SJSA1 (cell line): ENCODE measurements around the gene SEPTIN5. TPM values are rescaled to one million over a fixed set of nuclear protein-coding genes. Genes with fewer than 3 reads are reported as not detected.
A peak's percentile ranks its signal among the peaks of the same experiment; 100 is the strongest.

Experiments used
- DNase-seq, 2 experiments: peaks; one replicate each; pipeline ENCODE4 v3.0.0-alpha.2; 2015 to 2020; ENCODE audit warnings: low spot score in 2 of 2, low read depth in 1 of 2
- H3K27ac ChIP-seq: fragments of 250-450 bp; sonication (Bioruptor Pico); 2 replicates; pipeline ENCODE4 v1.5.1; 2020; ENCODE audit warnings: mild to moderate bottlenecking, moderate library complexity
- H3K27me3 ChIP-seq: fragments of 250-450 bp; sonication (Bioruptor Pico); replicated peaks from 2 replicates; pipeline ENCODE4 v1.5.1; 2020; ENCODE audit warnings: mild to moderate bottlenecking, moderate library complexity
- H3K36me3 ChIP-seq: fragments of 250-450 bp; sonication (Bioruptor Pico); 2 replicates; pipeline ENCODE4 v1.5.1; 2020; ENCODE audit warnings: mild to moderate bottlenecking
- H3K4me1 ChIP-seq: fragments of 250-450 bp; sonication (Bioruptor Pico); replicated peaks from 2 replicates; pipeline ENCODE4 v1.6.1; 2021; ENCODE audit warnings: mild to moderate bottlenecking
- H3K4me3 ChIP-seq: fragments of 250-450 bp; sonication (Bioruptor Pico); 2 replicates; pipeline ENCODE4 v1.5.1; 2020; ENCODE audit warnings: mild to moderate bottlenecking
- H3K9me3 ChIP-seq: fragments of 250-450 bp; sonication (Bioruptor Pico); replicated peaks from 2 replicates; pipeline ENCODE4 v1.5.1; 2020; ENCODE audit warnings: mild to moderate bottlenecking
- total RNA-seq: library from RNA; depleted of rRNA; stranded (reverse); fragments of >200 nt; shearing (Covaris generic); gene quantifications from 2 replicates; pipeline ENCODE4 v1.2.3, GENCODE V29; 2014

Gene SEPTIN5
- total RNA-seq, 1 experiment from 2014 or later = 13.3 TPM

DNA sequence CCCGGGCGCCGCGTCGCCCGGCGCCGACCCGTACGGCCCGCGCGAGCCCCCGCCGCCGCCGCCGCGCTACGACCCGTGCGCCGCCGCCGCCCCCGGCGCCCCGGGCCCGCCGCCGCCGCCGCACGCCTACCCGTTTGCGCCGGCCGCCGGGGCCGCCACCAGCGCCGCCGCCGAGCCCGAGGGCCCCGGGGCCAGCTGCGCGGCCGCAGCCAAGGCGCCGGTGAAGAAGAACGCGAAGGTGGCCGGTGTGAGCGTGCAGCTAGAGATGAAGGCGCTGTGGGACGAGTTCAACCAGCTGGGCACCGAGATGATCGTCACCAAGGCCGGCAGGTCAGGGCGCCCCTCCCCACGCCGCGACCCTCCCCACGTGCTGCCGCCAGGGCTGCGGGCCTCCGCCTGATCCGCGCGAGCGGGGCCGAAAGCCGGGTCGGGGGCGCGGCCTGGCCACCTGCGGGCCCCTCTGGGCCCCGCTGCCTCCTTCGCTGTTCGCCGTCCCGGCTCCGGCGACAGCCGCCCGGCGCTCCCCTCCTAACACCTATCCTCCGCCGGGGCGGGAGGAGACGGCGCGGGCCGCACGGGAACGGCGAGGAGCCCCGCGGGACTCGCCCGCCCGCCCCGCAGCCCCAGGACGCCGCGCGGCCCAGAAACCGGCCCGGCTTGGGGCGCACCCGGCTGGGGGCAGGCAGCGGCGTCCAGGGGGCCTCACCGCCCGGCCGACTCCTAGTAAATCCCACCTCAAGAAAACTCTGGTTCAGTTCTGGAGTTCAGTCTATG, 46.8 kb downstream of the SEPTIN5 start:
- Histone ChIP-seq H3K27ac (no peak overlapping the region), H3K27me3 (peaks cover 20% of the 10 kb centered on the region), H3K9me3 (no peaks in the 10 kb centered on the region), H3K36me3 (no peaks in the 10 kb centered on the region), H3K4me3 (peak overlapping the region; percentile 41), H3K4me1 (peaks cover 5% of the 10 kb centered on the region; the same call in 1 of the 2 replicates)
- no peak for DNase-seq

GRCh38 chr22:19761725-19762567, 47.6 kb downstream of the SEPTIN5 start:
- DNase-seq = peak in 1 of 2 experiments; percentile 23
- Histone ChIP-seq H3K4me3 (peak overlapping the region; percentile 41), H3K27ac (no peak overlapping the region), H3K9me3 (no peaks in the 10 kb centered on the region), H3K4me1 (peaks cover 4% of the 10 kb centered on the region; the same call in 1 of the 2 replicates), H3K27me3 (peaks cover 15% of the 10 kb centered on the region), H3K36me3 (no peaks in the 10 kb centered on the region)

DNA sequence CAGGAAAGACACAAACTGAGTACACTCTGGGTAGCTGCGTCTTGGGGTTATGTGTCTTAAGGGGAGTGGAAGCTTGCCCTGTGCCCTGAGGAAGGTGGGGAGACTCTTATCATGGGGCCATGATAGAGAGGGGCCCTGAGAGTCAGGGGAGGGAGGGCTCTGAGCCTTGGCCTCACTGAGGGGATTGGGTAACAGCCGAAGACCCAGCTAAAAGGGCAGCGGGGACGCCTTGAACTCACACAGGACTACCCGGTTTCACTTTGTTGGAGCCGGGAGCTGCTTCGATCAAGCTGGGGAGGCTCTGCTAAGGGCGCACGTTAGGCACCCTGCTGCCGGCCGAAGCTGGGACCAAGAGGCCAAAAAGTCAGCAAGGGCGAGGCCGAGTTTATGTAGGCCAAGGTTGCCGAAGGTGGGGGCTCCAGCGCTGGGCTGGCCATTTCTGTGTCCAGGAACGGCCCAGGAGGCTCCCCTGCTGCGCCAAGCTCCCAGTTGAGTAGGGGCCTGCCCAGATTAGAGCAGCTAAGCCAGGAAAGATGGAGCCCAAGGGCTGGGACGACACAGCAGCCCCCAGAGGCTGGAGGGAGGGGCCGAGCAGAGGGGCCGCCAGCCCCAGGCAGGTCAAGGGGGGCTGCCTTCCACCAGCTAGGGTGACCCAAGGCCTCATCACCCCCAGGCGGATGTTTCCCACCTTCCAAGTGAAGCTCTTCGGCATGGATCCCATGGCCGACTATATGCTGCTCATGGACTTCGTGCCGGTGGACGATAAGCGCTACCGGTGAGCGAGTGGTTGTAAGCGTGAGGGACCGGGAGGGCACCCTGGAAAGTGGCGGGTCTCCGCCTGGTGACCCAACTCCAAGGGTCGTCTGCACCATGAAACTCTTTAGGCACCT, 48.5 kb downstream of the SEPTIN5 start:
- Histone ChIP-seq H3K36me3 (no peaks in the 10 kb centered on the region), H3K4me1 (no peaks in the 10 kb centered on the region; the same call in 1 of the 2 replicates), H3K4me3 (no peak overlapping the region), H3K27me3 (peaks cover 10% of the 10 kb centered on the region), H3K9me3 (no peaks in the 10 kb centered on the region), H3K27ac (no peak overlapping the region)
- no peak for DNase-seq

DNA sequence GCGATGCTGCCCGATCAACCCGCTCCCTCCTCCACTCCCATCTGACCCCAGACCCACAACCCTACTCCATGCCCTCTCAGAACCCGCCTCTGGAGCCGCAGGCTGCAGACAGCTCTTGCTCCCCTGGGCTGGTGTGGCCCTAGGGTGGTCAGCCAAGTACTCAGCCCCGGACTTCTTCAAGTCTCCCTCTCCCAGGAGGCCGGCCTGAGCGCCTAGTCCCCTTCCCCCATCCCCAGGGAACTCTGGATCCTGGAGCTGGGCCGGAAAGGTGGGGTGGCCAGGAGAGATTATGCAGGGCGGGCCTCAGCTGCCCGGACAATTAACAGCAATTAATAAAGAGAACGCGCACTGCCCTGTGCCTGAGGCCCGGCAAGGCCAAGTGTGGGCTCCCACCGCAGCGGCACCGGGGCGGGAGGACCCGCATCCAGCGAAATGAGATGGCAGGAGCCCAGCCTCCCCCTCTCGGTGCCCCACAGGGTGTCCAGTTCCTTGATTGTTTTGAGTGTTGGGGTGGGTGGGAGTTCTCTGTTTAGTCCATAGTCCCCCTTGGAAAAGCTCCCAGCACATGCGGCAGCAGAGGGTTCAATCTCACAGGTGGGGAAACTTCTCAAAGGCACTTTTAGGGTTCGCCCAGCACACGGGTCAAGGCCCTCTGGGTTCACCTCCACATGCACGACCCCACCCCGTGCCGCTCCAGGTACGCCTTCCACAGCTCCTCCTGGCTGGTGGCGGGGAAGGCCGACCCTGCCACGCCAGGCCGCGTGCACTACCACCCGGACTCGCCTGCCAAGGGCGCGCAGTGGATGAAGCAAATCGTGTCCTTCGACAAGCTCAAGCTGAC, 49.4 kb downstream of the SEPTIN5 start:
- Histone ChIP-seq H3K9me3 (no peaks in the 10 kb centered on the region), H3K27ac (no peak overlapping the region), H3K36me3 (no peaks in the 10 kb centered on the region), H3K4me1 (no peaks in the 10 kb centered on the region; the same call in 1 of the 2 replicates), H3K27me3 (peaks cover 10% of the 10 kb centered on the region), H3K4me3 (no peak overlapping the region)
- no peak for DNase-seq

- DNase-seq = no peak
- Histone ChIP-seq H3K36me3 (no peaks in the 10 kb centered on the region), H3K4me1 (no peaks in the 10 kb centered on the region; the same call in 1 of the 2 replicates), H3K4me3 (no peak overlapping the region), H3K9me3 (no peaks in the 10 kb centered on the region), H3K27me3 (peaks cover 10% of the 10 kb centered on the region), H3K27ac (no peak overlapping the region)
Measured at GRCh38 chr22:19764299-19764593, 49.9 kb downstream of the SEPTIN5 start.

DNA sequence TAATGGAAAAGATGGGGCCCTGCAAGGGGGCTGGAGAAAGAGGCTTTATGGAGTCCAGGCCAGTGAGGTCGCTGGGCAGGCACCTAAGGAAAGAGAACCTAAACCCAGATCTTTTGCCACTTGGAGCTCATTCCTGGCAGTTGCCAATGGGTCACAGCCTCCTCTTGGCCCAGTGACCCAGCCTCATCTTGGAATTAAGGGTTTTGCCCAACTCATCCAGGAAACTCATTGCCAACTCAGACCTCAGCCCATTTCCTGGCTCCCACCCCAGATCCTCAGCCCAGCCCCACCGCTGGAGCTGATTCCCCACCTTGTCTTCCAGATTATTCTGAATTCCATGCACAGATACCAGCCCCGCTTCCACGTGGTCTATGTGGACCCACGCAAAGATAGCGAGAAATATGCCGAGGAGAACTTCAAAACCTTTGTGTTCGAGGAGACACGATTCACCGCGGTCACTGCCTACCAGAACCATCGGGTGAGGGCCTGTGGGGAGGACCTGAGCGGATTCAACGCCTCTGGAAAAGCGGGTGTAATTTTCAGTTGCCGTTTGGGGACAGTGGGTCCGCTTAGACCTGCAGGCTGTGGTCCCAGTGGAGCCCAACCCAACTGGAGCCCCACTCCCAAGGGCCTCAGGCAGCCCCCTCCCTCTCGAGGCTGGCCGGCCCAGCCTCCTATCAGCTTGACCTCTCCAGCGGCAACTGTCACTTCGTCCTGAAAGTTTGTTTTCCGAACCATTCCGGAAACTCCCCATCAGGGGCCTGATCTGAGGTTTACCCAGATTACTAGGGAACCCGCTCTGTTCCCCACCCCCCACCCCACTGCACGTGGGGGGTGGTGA, 50.6 kb downstream of the SEPTIN5 start:
- H3K4me3 ChIP-seq = no peak overlapping the region
- H3K9me3 ChIP-seq = no peaks in the 10 kb centered on the region
- H3K27me3 ChIP-seq = peaks cover 7% of the 10 kb centered on the region
- no peaks in the 10 kb centered on the region; the same call in 1 of the 2 replicates for H3K4me1 ChIP-seq
- no peak for DNase-seq
- H3K36me3 ChIP-seq = no peaks in the 10 kb centered on the region
- H3K27ac ChIP-seq = no peak overlapping the region

DNA sequence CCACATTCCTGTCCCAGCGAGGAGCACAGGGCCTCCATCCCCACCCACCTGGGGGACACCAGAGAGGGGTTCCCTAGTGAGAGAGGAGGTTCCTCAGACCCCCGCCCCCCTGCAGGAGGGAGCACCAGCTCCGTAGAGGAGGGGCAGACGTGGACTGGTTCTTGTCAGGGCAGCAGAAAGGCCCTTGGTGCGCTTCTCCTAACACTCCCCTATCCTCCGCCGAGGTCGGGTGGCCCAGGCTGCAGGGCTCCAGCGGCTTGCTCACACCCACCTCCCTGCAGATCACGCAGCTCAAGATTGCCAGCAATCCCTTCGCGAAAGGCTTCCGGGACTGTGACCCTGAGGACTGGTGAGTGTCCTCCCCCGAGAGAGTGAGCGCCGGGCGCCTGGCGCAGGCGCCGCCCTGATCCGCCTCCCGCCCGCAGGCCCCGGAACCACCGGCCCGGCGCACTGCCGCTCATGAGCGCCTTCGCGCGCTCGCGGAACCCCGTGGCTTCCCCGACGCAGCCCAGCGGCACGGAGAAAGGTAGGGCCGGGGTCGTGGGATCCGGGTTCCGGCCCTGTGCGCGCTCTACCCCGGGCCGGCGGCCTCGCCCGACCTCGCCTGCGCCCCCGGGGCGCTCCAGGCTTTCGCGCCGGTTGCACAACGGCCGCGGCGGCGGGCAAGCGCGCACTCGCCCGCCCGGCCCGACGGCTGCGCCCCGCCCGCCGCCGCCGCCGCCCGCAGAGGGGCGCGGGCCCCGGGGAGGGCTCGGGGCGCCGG, 51.4 kb downstream of the SEPTIN5 start:
- Histone ChIP-seq H3K27ac (no peak overlapping the region), H3K4me3 (no peak overlapping the region), H3K27me3 (peaks cover 3% of the 10 kb centered on the region; the same call in 1 of the 2 replicates), H3K4me1 (no peaks in the 10 kb centered on the region; the same call in 1 of the 2 replicates), H3K36me3 (no peaks in the 10 kb centered on the region), H3K9me3 (no peaks in the 10 kb centered on the region)
- no peak for DNase-seq

- Histone ChIP-seq H3K27me3 (peaks cover under 1% of the 10 kb centered on the region; the same call in 1 of the 2 replicates), H3K4me3 (no peak overlapping the region), H3K27ac (no peak overlapping the region), H3K9me3 (no peaks in the 10 kb centered on the region), H3K4me1 (no peaks in the 10 kb centered on the region; the same call in 1 of the 2 replicates), H3K36me3 (no peaks in the 10 kb centered on the region)
- no peak for DNase-seq
Measured at GRCh38 chr22:19766240-19766510, 51.9 kb downstream of the SEPTIN5 start.

DNA sequence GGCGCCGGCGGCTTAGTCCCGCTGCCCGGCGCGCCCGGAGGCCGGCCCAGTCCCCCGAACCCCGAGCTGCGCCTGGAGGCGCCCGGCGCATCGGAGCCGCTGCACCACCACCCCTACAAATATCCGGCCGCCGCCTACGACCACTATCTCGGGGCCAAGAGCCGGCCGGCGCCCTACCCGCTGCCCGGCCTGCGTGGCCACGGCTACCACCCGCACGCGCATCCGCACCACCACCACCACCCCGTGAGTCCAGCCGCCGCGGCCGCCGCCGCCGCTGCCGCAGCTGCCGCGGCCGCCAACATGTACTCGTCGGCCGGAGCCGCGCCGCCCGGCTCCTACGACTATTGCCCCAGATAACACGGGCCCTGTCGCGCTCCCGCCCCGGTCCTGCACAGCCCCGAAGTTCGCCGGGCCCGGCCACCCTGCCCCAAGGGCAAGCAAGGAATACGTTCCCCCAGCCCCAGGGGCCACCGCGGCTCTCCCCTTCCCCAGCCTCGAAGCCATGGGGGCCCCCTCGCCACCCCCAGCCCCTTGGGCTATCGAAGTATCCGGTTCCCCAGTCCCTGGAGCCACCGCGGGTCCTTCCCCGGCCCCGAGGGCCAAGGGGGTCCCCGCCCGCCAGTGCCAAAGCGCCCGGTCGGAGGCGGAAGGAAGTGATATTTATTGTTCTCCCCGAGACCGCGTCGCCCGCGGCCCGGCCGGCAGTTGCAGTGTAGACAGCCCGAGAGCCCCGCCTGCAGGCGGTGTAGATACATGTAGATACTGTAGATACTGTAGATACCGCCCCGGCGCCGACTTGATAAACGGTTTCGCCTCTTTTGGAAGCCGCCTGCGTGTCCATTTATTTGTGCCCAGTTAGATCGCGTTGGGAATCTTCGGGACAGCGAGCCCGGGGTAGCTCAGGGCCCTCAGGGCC, 52.5 kb downstream of the SEPTIN5 start:
- Histone ChIP-seq H3K27me3 (no peaks in the 10 kb centered on the region), H3K9me3 (no peaks in the 10 kb centered on the region), H3K4me3 (no peak overlapping the region), H3K36me3 (no peaks in the 10 kb centered on the region), H3K27ac (no peak overlapping the region), H3K4me1 (no peaks in the 10 kb centered on the region)
- DNase-seq = no peak

- Histone ChIP-seq H3K27me3 (no peaks in the 10 kb centered on the region), H3K4me3 (no peak overlapping the region), H3K9me3 (no peaks in the 10 kb centered on the region), H3K4me1 (no peaks in the 10 kb centered on the region), H3K36me3 (no peaks in the 10 kb centered on the region), H3K27ac (no peak overlapping the region)
- no peak for DNase-seq
Measured at GRCh38 chr22:19767427-19768341, 53.4 kb downstream of the SEPTIN5 start.
